Activated naive CD4-positive, alpha-beta T cell treated with anti-CD3 and anti-CD28 coated beads, Interleukin-2, amount 10 ng/mL, durations not matched to agents 5 hours and 36 hours (primary cell): ENCODE results near the gene MYO9A. TPM values are rescaled to one million over a fixed set of nuclear protein-coding genes. Genes with fewer than 3 reads are reported as not detected.

ENCODE experiments used
- total RNA-seq, 2 experiments: library from RNA; stranded (reverse); gene quantifications; one replicate each; pipeline ENCODE4 v1.2.3, GENCODE V29; 2021

Gene MYO9A, protein sequence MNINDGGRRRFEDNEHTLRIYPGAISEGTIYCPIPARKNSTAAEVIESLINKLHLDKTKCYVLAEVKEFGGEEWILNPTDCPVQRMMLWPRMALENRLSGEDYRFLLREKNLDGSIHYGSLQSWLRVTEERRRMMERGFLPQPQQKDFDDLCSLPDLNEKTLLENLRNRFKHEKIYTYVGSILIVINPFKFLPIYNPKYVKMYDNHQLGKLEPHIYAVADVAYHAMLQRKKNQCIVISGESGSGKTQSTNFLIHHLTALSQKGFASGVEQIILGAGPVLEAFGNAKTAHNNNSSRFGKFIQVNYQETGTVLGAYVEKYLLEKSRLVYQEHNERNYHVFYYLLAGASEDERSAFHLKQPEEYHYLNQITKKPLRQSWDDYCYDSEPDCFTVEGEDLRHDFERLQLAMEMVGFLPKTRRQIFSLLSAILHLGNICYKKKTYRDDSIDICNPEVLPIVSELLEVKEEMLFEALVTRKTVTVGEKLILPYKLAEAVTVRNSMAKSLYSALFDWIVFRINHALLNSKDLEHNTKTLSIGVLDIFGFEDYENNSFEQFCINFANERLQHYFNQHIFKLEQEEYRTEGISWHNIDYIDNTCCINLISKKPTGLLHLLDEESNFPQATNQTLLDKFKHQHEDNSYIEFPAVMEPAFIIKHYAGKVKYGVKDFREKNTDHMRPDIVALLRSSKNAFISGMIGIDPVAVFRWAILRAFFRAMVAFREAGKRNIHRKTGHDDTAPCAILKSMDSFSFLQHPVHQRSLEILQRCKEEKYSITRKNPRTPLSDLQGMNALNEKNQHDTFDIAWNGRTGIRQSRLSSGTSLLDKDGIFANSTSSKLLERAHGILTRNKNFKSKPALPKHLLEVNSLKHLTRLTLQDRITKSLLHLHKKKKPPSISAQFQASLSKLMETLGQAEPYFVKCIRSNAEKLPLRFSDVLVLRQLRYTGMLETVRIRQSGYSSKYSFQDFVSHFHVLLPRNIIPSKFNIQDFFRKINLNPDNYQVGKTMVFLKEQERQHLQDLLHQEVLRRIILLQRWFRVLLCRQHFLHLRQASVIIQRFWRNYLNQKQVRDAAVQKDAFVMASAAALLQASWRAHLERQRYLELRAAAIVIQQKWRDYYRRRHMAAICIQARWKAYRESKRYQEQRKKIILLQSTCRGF (N-terminal part only)
- total RNA-seq, result 10 to 100 TPM; 19.1 TPM

DNA sequence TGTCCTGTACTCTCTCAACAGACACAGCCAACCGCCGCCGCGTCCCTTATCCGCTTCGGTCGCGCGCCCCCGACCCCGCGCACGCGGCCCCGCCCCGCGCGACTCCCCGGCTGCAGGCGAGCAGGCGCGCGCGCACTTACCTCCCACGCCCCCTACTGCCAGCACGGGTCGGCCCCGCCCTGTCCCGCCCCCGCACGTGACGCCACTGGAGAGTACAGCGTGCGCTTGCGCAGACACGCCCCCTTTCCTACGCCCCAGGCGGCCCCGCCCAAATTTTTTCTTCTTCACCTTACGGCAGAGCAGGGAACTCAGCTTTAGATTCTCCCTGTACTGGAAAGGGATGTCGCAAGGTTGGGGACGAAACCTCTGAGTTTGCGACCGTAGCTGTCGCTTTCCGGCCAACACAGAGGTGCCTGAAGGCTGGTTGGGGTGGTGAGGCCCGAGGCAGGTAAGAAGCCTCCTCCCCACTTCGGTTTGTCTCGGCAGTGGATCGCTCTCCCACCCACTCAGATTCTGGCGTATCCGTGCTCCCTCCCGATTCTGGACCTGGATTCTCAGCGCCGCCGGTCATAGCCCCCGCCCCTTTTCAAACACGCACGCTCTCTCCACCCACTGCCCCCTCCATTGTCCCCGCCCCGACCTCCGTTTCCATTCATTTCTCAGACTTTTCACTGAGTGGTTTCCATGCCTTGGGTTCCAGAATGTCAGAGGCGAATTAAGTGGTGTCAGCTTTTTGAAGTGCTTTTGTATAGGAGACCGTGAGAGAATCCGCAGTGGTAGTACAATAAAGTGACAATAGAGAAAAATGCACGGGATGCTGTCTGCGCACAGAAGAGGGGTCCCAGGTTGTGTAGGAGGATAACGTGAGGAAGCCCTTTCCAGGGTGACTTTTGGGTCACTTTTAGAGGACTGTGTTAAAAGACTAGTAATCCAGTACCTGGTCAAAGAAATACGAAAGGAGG lies at the start of gene MYO9A, which contains the start of gene SENP8:
TSS of gene MYO9A (minus strand) at position 134 of the 962 bp plus-strand sequence. CDS start 71,587 bp downstream, outside the sequence.
TSS of gene SENP8 (plus strand) at position 387 of the 962 bp plus-strand sequence. CDS start 21,221 bp downstream, outside the sequence.

DNA sequence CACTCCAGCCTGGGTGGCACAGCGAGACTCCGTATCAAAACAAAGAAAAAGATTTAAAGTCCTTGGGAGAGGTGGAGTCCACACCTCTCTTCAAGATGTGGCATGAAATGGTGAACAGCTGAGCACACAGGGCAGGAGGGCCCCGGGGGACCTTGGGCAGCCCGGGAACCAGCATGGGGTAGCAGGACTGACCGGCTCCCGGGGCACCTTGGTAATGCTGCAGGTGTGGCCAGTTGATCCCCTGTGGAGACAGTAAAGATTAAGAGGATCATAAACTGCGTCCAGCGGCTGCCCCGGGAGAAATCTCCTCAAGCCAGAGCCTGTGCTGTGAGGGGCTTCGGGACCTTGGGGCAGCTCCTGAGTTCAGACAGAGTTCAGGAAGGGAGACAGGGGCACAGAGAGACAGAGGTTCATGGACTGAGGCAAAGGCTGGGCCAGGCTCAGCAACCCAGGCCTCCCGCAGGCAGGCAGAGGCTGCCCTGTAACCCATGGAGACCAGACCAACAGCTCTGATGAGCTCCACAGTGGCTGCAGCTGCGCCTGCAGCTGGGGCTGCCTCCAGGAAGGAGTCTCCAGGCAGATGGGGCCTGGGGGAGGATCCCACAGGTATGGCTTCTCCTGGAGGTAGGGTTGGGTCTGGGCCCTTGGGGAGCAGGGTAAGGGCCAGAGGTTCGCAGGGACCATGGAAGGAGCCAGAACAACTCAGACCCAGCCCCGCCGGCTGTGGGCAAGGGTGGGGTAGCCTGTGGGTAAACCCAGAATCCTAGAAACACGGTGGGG lies 307.5 kb downstream of the MYO9A start, which contains the start of gene NR2E3:
TSS of gene NR2E3 (plus strand) at position 299 of the 780 bp plus-strand sequence. CDS start at position 489, 190 bp downstream.

Other genes with a start within 250 kb of the MYO9A start
- 1 to 10 TPM; 1.2 to 1.4 TPM for gene SENP8, start 253 bp upstream of the MYO9A start, total RNA-seq
- not detected for gene GRAMD2A, start 79.6 kb upstream of the MYO9A start, total RNA-seq
- gene PKM, start 113.0 kb upstream of the MYO9A start, total RNA-seq, result 1,000 to 10,000 TPM; 1,130 to 1,132 TPM
- 10 to 100 TPM; 59.6 to 71.2 TPM for gene PARP6, start 154.4 kb upstream of the MYO9A start, total RNA-seq
- gene CELF6, start 202.0 kb upstream of the MYO9A start, total RNA-seq, result under 1 TPM; 0.63 to 0.91 TPM